GM19324 (cell line): ENCODE data around the gene ACVRL1.

Source experiments
- ATAC-seq: cut with Tn5 transposase; IDR thresholded peaks from one replicate; pipeline ENCODE4 v1.9.1; 2021; ENCODE audit warnings: mild to moderate bottlenecking, moderate library complexity; ENCODE audit not compliant: unreplicated experiment, low FRiP score

Gene ACVRL1

DNA sequence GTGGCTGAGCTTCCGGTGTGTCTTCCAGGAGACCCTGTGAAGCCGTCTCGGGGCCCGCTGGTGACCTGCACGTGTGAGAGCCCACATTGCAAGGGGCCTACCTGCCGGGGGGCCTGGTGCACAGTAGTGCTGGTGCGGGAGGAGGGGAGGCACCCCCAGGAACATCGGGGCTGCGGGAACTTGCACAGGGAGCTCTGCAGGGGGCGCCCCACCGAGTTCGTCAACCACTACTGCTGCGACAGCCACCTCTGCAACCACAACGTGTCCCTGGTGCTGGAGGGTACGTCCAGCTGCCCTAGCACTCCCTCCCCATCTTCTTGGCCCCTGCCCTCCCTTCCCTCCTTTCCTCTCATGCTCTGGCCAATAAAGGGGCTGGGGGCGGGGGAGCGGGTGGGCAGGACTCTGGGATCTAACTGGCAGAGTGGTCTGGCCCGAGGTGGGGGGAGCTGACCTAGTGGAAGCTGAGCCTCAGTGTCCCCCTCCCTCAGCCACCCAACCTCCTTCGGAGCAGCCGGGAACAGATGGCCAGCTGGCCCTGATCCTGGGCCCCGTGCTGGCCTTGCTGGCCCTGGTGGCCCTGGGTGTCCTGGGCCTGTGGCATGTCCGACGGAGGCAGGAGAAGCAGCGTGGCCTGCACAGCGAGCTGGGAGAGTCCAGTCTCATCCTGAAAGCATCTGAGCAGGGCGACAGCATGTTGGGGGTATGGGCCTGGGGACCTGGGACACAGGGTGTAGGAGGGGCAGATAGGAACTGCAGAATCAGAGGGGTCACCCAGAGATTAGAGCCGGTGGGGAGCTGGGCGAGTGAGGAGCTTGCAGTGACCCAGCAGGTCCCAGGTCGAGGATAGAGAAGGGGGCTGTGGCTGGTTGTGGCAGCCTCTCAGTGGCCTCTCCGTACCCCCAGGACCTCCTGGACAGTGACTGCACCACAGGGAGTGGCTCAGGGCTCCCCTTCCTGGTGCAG, 6.0 kb downstream of the ACVRL1 start:
- ATAC-seq: no peak

DNA sequence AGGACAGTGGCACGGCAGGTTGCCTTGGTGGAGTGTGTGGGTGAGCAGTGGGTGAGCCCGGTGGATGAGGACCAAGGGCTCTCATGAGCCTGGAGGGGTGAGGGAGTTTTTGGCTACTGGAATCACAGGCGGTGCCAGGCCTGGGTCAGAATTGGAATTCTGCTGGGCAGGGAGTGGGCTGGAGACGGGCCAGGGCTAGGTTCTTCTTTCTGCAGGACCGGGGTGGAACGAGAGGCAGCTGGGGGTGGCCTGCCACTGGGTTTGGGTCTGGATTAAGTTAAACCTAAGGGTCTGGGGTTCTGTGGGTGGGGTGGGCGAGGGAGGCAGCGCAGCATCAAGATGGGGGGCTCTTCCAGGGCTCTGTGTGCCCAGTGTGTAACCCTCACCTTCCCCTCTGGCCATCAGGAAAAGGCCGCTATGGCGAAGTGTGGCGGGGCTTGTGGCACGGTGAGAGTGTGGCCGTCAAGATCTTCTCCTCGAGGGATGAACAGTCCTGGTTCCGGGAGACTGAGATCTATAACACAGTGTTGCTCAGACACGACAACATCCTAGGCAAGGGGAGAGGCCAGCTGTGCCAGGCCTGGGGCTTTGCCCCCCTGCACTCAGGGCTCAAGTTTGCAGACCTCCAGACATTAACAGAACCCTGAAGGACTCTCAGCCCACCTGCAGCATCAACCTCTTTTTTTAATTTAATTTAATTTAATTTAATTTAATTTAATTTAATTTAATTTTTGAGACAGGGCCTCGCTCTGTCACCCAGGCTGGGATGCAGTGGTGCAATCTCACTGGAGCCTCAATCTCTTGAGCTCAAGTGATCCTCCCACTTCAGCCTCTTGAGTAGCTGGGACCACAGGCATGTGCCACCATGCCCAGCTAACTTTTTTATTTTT, 7.0 kb downstream of the ACVRL1 start:
- no peak for ATAC-seq

GRCh38 chr12:51915003-51915625, 7.8 kb downstream of the ACVRL1 start:
- no peak for ATAC-seq

DNA sequence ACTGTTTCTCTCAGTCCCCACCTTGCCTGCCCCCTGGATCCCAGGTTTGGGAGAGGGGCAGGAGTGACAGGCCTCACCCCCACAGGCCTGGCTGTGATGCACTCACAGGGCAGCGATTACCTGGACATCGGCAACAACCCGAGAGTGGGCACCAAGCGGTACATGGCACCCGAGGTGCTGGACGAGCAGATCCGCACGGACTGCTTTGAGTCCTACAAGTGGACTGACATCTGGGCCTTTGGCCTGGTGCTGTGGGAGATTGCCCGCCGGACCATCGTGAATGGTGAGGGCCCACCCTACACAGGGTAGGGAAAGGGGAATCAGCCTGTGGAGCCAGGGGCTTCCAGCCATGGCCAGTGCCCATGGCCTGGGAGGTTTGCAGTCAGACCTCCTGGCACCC, 8.6 kb downstream of the ACVRL1 start:
- no peak for ATAC-seq

DNA sequence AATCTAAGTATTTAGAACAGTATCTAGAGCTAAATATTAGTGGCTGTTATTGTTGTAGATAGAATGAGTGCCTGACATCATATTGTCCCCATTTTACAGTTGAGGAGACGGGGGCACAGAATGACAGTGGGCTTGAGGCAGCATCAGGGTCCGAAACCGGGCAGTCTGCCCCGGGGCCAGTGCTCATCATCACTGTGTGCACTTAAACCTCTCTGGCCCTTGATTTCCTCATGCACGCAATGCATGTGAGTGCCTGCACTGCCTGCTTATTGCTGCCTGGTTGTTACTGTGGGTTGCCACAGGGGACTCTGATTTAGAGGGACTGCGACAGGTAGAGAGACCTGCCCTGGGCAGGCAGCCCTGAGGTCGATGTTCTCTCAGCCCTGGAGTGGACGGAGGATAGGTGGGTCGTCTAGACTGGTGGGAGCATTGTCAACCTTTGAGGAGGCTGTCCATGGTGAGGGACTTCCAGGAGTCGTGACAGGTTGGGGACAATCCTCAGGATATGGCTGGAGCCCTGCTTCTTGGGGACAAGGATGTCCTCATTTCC, 9.8 kb downstream of the ACVRL1 start:
- no peak for ATAC-seq

DNA sequence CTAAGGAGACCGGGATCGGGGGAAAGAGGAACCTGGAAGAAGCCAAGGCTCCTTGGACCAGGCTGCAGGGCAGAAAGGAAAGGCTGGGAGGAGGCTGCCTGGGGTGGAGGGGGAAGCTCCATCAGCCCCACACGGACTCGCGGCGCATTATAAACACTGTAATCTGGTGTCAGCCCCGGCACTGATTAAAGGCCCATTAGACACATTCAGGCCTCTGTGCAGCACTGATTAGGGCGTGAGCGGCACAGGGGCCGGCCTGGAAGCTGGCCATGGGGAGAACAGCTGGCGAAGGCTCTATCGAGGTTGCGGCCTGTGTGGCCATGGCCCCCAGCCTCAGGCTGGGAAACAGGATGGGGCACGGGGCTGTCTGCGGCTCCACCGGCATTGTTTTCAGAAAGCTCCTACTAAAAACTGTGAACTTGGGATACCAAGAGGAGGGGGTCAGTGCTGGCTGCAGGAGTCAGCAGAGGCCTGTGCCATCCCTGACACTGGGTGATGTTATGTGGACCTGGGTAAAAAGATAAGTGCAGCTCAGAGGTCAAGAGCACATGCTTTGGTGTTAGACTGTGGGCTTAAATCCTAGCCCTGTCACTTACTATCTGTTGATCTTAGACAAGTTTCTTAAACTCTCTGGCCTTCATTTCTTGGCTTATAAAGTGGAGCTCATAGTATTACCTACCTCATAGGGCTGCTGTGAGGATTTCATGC, 10.6 kb downstream of the ACVRL1 start:
- no peak for ATAC-seq

GRCh38 chr12:51920046-51920445, 12.7 kb downstream of the ACVRL1 start:
- no peak for ATAC-seq

GRCh38 chr12:51921017-51921725, 13.9 kb downstream of the ACVRL1 start:
- ATAC-seq: no peak

- no peak for ATAC-seq
These were observed 14.8 kb downstream of the ACVRL1 start for GRCh38 chr12:51922146-51922545.

DNA sequence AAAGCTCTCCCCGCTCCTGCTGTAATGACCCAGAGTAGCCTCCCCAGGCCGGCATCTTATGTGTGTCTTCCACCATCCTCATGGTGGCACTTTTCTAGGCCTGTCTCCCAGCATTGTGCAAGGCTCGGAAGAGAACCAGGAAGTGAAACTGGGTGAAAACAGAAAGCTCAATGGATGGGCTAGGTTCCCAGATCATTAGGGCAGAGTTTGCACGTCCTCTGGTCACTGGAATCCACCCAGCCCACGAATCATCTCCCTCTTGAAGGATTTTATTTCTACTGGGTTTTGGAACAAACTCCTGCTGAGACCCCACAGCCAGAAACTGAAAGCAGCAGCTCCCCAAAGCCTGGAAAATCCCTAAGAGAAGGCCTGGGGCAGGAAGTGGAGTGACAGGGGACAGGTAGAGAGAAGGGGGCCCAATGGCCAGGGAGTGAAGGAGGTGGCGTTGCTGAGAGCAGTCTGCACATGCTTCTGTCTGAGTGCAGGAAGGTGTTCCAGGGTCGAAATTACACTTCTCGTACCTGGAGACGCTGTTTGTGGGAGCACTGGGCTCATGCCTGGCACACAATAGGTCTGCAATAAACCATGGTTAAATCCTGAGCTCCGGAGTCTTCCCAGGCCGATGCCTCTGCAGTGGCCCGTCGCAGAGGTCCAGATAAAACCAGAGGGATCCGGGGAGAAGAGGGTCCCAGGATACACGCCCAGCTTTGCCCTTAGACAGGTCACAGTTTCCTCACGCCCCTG, 15.6 kb downstream of the ACVRL1 start:
- ATAC-seq: no peak

DNA sequence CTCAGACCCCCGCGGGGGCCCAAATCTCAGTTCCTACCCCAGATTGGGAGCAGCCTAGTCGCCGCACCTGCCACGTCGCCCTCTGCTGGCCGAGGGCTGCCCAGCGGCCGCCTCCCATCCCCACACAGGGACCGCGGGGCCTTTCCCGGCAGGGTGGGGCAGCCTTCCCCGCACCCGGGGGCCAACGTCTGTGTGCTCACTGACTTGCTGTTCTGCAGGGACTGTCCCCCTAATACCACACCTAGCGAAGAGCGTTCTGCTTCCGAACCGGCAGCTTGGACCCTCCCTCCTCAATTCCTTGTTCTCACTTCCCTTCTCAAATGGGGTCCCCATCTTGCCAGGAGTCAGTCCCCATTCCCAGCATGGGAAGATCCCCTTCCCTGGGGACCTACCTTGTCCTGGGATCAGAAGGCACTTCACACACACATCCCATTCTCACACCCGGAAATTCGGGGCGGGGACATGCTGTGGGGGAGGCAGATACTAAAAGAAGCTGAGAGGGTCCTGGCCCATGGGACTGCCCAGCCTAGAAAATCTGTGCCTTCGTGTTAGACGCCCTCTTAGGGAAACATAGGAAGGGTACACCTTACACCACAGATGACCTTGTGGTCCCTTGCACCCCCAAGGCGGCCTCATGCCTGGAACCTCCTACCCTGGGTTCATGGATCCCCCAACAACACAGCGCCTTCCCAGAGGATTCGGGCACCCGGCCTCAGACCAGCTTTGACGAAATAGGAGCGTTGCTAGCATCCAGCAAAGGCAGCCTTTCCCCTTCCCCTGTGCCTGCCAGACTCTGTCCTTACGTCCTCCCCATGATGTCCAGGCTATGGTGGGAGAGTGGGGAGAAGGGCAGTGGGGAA, 16.4 kb downstream of the ACVRL1 start:
- ATAC-seq: no peak

GRCh38 chr12:51924551-51925319, 17.4 kb downstream of the ACVRL1 start:
- ATAC-seq: no peak

DNA sequence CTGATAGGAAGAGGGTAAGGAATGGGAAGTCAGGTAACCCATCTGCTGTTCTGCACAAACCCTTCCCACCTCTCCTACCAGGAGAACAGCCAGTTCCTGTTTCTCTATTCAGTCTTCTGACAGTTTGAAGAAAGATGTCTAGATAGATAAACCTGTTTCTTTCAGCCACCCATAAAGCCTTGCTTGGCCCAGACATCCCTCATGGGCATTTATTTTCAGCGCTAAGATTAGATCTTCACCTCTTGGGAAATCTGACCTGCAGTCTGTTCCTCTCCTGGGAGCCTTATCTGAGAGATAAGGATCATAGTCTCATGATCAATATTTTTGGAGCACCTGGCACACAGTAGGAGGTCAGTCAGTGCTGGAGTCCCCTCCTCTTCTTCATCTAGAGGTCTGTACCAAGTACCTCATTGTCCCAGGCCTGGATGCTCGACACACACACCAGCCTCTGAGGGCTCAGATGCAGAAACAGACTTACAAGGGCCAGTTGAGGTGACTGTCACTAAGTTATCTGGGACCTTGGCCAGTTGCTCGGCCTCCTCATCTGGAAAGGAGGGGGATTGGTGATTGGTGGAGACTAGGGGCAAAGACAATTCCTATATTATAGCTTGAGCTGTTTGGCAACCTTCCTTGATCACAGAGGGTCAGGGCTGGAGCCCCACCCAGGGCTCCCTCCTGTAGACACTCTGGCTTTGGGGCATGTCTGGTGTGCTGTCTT, 18.2 kb downstream of the ACVRL1 start:
- ATAC-seq: no peak

GRCh38 chr12:51926064-51926632, 18.8 kb downstream of the ACVRL1 start:
- ATAC-seq: no peak

DNA sequence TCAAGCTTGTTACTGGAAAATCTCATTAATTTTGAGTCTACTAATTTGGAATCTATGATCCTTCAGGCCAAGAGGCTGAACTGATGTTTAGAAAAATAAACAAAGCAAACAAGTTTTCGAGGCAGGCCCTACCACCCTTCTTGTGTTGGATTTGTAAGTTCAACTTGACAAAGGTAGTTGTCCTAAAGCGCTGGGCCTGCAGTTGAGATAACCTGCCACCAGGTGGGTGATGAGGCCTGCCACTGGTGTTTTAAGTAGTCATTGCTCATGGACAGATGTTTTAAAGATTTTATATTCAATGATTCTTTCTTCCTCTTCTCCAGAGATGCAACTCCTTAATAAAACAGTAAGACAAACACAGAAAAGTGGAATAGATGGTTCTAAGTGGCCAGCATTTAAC, 19.4 kb downstream of the ACVRL1 start:
- ATAC-seq: no peak
